Measurements from ENCODE around the gene LRRC4.

Gene LRRC4

DNA sequence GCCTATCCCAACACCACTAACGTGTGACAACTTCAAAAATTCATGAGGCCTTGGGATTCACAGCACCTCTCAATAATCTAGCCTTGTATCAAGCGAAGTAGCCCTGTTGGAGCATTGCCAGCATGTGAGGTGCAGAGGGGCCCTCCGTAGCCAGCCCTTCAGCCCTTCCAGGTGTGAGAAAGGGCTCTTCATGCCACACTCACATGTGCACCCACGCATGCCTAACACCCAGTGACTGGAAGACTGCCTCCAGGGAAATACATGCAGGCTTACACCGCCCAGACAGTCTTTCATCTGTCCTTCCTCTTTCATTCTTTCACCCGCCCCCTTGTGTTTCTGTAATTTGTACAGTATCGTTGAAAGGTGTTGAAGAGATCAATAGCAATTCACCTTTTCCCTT, 26.1 kb downstream of the LRRC4 start:
- no peak for DNase-seq

GRCh38 chr7:128004623-128005022, 26.6 kb downstream of the LRRC4 start:
- no peak for DNase-seq

GRCh38 chr7:128003787-128004186, 27.4 kb downstream of the LRRC4 start:
- no peak for DNase-seq

DNA sequence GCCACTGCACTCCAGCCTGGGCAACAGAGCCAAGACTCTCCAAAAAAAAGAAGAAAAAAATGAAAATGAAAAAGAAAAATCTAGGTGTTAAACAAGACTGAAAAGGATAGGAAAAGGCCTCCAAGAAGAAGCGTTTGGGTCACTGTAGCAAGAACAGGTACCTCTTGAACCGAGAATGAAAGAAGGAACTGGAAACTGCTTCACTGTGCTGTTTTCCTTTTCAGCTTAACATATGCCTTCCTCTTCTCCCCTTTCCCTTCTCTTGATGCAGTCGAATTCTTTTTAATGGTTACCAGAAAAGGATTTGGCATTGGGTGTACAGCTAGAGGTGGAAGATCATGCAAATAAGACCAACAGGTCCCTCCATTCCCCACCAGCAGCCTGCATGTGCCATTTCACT, 28.1 kb downstream of the LRRC4 start:
- DNase-seq = no peak

GRCh38 chr7:128000854-128001265, 30.4 kb downstream of the LRRC4 start:
- DNase-seq = no peak

- DNase-seq = no peak
Measured at GRCh38 chr7:128000048-128000447, 31.2 kb downstream of the LRRC4 start.

DNA sequence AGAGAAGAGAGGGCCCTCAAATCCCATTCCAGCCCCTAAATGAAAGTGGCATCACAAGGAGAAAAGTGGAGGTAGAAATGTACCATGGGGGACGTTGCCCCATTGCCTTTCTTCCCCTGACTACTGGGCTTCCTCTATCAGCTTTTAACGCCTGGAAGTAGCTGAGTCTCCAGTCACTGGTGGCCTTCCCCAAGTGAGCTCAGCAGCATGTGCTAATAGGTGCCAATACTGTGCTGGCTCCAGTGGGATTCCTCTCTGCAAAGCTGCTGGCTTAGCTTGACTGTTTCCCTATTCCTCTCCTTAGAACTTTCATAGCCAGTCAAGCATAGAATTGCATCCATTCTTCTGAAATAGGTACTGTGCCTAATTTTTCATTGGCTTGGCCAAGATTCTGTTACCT, 32.6 kb downstream of the LRRC4 start:
- no peak for DNase-seq

- DNase-seq = peak; percentile 63
Measured at GRCh38 chr7:127997226-127997922, 33.9 kb downstream of the LRRC4 start.

- DNase-seq = no peak
Measured at GRCh38 chr7:127996253-127997071, 34.8 kb downstream of the LRRC4 start.

- DNase-seq = no peak
Measured at GRCh38 chr7:127995881-127996215, 35.4 kb downstream of the LRRC4 start.

DNA sequence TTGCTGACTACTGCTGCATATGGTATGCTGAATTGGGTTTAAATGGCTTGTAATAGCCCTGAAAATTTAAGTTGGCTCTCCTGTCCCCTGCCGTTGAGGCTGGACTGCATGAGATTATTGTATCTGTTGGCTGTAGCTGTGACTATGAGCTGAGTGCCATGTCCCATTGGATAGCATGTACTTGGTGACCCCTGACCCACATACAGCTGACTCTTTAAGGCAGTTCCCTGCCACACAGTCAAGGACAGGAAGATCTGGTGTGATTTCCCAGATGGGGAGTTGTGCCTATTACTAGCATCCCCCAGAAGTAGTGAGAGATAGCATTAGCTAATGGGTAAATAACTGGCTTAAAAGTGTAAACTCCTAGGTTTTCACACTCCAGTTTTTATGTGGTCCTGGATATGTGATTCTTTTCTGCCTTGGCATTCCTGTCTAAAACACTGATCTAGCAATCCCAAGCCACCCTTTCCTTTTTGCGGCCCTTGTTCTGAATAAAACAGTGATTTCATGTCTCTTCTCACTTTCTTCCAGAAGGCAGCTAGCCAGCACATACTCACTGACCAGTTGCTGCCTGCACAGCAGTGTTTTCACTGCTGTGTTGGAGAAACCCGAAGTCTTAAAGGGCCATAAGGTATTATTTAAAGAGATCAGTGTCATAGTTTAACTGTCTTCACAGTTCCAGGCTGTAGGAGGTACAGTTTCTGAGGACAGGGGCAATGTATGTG, 35.9 kb downstream of the LRRC4 start:
- DNase-seq = peak; percentile 13

GRCh38 chr7:127993987-127994386, 37.2 kb downstream of the LRRC4 start:
- no peak for DNase-seq

DNA sequence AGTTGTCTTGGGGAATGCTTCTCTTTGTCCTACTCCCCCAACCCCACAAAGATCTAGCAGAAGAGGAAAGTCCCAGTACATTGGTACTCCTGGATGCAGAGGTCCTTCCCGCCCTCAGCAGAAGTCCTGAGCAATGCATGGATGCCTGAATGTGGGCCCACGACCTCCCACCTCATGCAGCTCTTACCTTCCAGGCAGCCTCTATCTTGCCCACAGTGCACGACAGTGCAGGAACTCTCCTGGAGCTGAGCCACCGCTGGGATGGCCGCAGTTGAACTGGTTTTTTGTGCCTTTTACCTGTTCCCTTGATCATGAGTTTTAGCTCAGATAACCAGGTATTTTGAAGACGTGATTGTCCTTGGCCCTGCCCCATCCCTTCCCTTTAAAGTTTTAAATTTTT, 37.9 kb downstream of the LRRC4 start:
- no peak for DNase-seq

- DNase-seq = no peak
Measured at GRCh38 chr7:127988751-127989150, 42.5 kb downstream of the LRRC4 start.

DNA sequence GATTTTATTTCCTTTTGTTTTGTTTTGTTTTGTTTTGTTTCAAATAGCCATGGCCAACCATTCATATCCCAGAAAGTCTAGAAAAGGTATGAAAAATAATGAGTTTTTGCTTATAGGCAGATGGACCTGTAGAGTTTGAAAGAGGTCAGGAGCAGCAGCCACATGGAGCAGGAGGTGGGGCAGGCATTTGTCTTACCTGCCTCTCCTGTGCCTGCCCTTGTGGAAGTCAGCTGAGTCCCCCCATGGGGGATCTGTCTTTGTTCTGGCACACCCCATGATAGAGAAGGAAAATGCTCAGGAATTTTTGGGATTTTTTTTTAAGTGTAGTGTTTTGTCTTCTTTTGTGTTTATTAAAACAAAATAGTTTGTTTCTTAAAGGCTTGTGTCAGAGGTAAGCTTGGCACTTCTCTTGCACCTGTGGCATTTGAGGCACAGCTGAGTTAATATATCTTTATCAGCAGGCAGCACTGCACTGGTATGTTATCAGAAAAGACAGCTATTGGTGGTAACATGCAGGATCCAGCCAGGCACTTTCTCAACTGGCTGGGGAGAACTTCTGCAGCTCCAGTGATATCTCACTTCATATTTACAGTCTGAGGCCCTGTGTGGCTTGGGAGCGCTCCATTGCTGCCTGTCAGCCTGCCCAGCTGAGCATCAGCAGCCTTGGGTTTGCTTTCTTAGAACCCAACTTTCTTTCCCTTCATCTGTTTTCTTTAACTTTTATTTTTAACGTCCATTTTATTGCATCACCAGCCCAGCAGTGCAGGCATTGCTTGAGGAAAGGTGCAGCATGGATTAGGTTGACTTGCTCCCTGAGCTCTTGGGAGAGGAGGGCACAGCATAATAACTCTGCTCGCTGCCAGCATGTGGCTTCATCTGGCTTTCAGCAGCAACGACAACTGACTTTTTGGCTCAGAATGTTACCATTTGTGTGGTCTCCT, 44.4 kb downstream of the LRRC4 start:
- DNase-seq = no peak

- peak; percentile 11 for DNase-seq
Measured at GRCh38 chr7:127983804-127984332, 47.4 kb downstream of the LRRC4 start.

DNA sequence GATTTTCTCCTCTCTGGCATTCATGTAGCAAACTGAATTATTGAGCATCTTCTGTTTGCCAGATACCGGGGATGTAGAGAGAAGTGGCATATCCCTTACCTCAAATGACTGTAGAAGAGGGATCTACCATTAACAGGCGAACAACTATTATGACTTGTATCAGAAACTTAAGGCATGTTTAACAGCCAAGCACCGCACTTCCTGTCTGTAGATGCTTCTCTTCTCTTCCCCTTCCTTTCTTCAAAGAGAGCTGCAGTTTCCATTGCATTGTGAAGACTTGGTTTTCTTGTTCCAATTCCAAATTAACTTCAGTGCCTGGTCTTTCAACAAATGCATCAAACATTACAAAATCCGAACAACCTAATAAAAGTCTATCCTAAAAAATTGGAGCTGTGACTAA, 49.3 kb downstream of the LRRC4 start:
- no peak for DNase-seq

DNA sequence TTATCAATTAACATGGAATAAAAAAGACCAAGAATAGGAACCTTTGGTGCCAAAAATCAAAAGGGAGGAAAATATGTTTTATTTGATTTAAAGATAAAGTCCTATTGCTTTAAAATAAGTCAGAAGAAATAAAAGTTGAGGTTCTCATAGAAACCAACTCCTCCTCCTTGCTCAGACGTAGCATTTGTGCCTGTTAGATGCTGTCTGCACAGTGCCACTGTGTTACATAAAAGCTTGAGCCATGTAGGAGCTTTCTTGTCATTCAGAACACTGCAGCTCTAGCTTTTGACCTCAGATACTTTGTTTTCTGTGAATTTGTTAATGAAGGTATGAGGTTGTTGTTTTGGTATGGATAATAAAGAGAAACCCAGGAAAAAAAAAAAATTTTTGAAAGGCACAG, 50.3 kb downstream of the LRRC4 start:
- no peak for DNase-seq

- peak; percentile 8 for DNase-seq
Measured at GRCh38 chr7:127979728-127980126, 51.5 kb downstream of the LRRC4 start.

- no peak for DNase-seq
Measured at GRCh38 chr7:127979113-127979727, 52.0 kb downstream of the LRRC4 start.

- DNase-seq = no peak
Measured at GRCh38 chr7:127978421-127978820, 52.8 kb downstream of the LRRC4 start.

Measured in EL (cell line).